ENCODE results near the gene MOCOS. TPM values are rescaled to one million over a fixed set of nuclear protein-coding genes. Genes with fewer than 3 reads are reported as not detected.

The MOCOS gene
- total and polyA plus RNA-seq, 2 of the 13 experiments (the other 11 are each of a cell fraction or from before 2014, with no cell fraction given): 7.7 to 15.4 TPM

GRCh38 chr18:36296650-36297416, 109.5 kb downstream of the MOCOS start (continued):
- TF ChIP-seq ZNF720 (CRISPR knock-in tag; IDR thresholded peaks at IDR 0.05): no peak
- no peak for TF ChIP-seq PHF20 (CRISPR knock-in tag; IDR thresholded peaks at IDR 0.05)
- no peak for TF ChIP-seq ZSCAN21 (CRISPR knock-in tag; IDR thresholded peaks at IDR 0.05; ENCODE audit: borderline replicate concordance)
- no peak for TF ChIP-seq ZSCAN5A (CRISPR knock-in tag; IDR thresholded peaks at IDR 0.05; ENCODE audit: borderline replicate concordance)
- TF ChIP-seq SMC3 (IDR thresholded peaks at IDR 0.05; ENCODE audit: low read length): 0 out of 2 replicates have a peak, but pooled peaks have one; percentile 3
- no peak for TF ChIP-seq GATAD2A (CRISPR knock-in tag; IDR thresholded peaks at IDR 0.05)
- TF ChIP-seq, protein P1, sequence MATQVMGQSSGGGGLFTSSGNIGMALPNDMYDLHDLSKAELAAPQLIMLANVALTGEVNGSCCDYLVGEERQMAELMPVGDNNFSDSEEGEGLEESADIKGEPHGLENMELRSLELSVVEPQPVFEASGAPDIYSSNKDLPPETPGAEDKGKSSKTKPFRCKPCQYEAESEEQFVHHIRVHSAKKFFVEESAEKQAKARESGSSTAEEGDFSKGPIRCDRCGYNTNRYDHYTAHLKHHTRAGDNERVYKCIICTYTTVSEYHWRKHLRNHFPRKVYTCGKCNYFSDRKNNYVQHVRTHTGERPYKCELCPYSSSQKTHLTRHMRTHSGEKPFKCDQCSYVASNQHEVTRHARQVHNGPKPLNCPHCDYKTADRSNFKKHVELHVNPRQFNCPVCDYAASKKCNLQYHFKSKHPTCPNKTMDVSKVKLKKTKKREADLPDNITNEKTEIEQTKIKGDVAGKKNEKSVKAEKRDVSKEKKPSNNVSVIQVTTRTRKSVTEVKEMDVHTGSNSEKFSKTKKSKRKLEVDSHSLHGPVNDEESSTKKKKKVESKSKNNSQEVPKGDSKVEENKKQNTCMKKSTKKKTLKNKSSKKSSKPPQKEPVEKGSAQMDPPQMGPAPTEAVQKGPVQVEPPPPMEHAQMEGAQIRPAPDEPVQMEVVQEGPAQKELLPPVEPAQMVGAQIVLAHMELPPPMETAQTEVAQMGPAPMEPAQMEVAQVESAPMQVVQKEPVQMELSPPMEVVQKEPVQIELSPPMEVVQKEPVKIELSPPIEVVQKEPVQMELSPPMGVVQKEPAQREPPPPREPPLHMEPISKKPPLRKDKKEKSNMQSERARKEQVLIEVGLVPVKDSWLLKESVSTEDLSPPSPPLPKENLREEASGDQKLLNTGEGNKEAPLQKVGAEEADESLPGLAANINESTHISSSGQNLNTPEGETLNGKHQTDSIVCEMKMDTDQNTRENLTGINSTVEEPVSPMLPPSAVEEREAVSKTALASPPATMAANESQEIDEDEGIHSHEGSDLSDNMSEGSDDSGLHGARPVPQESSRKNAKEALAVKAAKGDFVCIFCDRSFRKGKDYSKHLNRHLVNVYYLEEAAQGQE (IDR thresholded peaks at IDR 0.05; ENCODE audit: borderline replicate concordance in 1 of 2, low read depth in 1 of 2, low read length in 2 of 2): no peak
- TF ChIP-seq TBX2 (CRISPR knock-in tag; IDR thresholded peaks at IDR 0.05; ENCODE audit: borderline replicate concordance): peak; percentile 40; the same call in 1 of the 2 replicates
- TF ChIP-seq ISX (CRISPR knock-in tag; conservative IDR thresholded peaks at IDR 0.05): no peak
- no peak for TF ChIP-seq BRCA1 (CRISPR knock-in tag; IDR thresholded peaks at IDR 0.05)
- no peak for TF ChIP-seq SMAD3 (CRISPR knock-in tag; IDR thresholded peaks at IDR 0.05)
- no peak for TF ChIP-seq ZNF7 (CRISPR knock-in tag; IDR thresholded peaks at IDR 0.05)
- no peak for TF ChIP-seq ZNF33A (CRISPR knock-in tag; IDR thresholded peaks at IDR 0.05; ENCODE audit: borderline replicate concordance)
- TF ChIP-seq HMGXB4 (CRISPR knock-in tag; IDR thresholded peaks at IDR 0.05; ENCODE audit: borderline replicate concordance in 1 of 2, low read depth in 1 of 2): peak in 1 of 2 experiments; percentile 38; a peak in 1 of 4 replicates
- TF ChIP-seq KDM2A (CRISPR knock-in tag; IDR thresholded peaks at IDR 0.05; ENCODE audit: borderline replicate concordance, low read depth): peak; percentile 61; the same call in 1 of the 2 replicates
- peak; percentile 42; the same call in 1 of the 2 replicates for TF ChIP-seq EED (CRISPR knock-in tag; IDR thresholded peaks at IDR 0.05)
- no peak for TF ChIP-seq ZSCAN9 (CRISPR knock-in tag; IDR thresholded peaks at IDR 0.05; ENCODE audit: borderline replicate concordance)
- TF ChIP-seq E2F2 (CRISPR knock-in tag; IDR thresholded peaks at IDR 0.05; ENCODE audit: borderline replicate concordance): no peak
- 0 out of 2 replicates have a peak, but pooled peaks have one; percentile 26 for TF ChIP-seq ZNF205 (CRISPR knock-in tag; IDR thresholded peaks at IDR 0.05)
- peak; percentile 28; the same call in 1 of the 2 replicates for TF ChIP-seq ZNF788 (CRISPR knock-in tag; IDR thresholded peaks at IDR 0.05; ENCODE audit: borderline replicate concordance)
- TF ChIP-seq AGO2 (optimal IDR thresholded peaks at IDR 0.05; ENCODE audit: low read depth, low read length): no peak
